HEK293T (cell line): ENCODE data around the gene SLC35F5.

Experiments used
- CTCF ChIA-PET: fragments of 350-600 bp; formaldehyde crosslinking; extraction: SDS; loops from one replicate; lab custom pipeline; 2021; ENCODE audit warnings: antibody characterized with exemption, inconsistent platforms; lab: Yijun Ruan, JAX
- POLR2A ChIA-PET: fragments of 350-600 bp; formaldehyde crosslinking; extraction: SDS; loops from one replicate; lab custom pipeline; 2020; ENCODE audit warnings: antibody characterized with exemption, inconsistent platforms; lab: Yijun Ruan, JAX
- DNase-seq: peaks from one replicate; pipeline ENCODE4 v3.0.0; 2012; ENCODE audit warnings: mixed read lengths; ENCODE audit errors: extremely low spot score
- ARNT ChIP-seq: fragments of 450-650 bp; IDR thresholded peaks from 2 replicates; pipeline ENCODE4 v1.6.1; 2017; ENCODE audit warnings: mild to moderate bottlenecking
- BHLHE40 ChIP-seq: fragments of 450-650 bp; IDR thresholded peaks from 2 replicates; pipeline ENCODE4 v1.6.1; 2016; ENCODE audit warnings: mild to moderate bottlenecking, moderate library complexity, borderline replicate concordance
- CTBP1 ChIP-seq: fragments of 450-650 bp; IDR thresholded peaks from 2 replicates; pipeline ENCODE4 v1.6.1; 2016; ENCODE audit warnings: borderline replicate concordance
- ELF4 ChIP-seq: fragments of 450-650 bp; IDR thresholded peaks from 2 replicates; pipeline ENCODE4 v1.6.1; 2017; ENCODE audit warnings: antibody characterized with exemption
- FOXA1 ChIP-seq: fragments of 450-650 bp; IDR thresholded peaks from 2 replicates; pipeline ENCODE4 v1.6.1; 2016; ENCODE audit warnings: mild to moderate bottlenecking
- FOXK2 ChIP-seq: fragments of 450-650 bp; IDR thresholded peaks from 2 replicates; pipeline ENCODE4 v1.6.1; 2016; ENCODE audit warnings: mild to moderate bottlenecking
- FOXM1 ChIP-seq: fragments of 450-650 bp; IDR thresholded peaks from 2 replicates; pipeline ENCODE4 v1.6.1; 2017; ENCODE audit warnings: mild to moderate bottlenecking, borderline replicate concordance
- HDGF ChIP-seq: fragments of 450-650 bp; IDR thresholded peaks from 2 replicates; pipeline ENCODE4 v1.6.1; 2017; ENCODE audit warnings: antibody characterized with exemption, borderline replicate concordance
- L3MBTL2 ChIP-seq: fragments of 450-650 bp; conservative IDR thresholded peaks from 2 replicates; pipeline ENCODE4 v1.6.1; 2016; ENCODE audit warnings: mild to moderate bottlenecking
- LEF1 ChIP-seq: fragments of 450-650 bp; IDR thresholded peaks from 2 replicates; pipeline ENCODE4 v1.6.1; 2017; ENCODE audit warnings: mild to moderate bottlenecking, borderline replicate concordance
- NFRKB ChIP-seq: fragments of 450-650 bp; IDR thresholded peaks from 2 replicates; pipeline ENCODE4 v1.6.1; 2016; ENCODE audit warnings: mild to moderate bottlenecking, moderate library complexity
- PKNOX1 ChIP-seq: fragments of 450-650 bp; IDR thresholded peaks from 2 replicates; pipeline ENCODE4 v1.6.1; 2016
- SP1 ChIP-seq: fragments of 450-650 bp; IDR thresholded peaks from 2 replicates; pipeline ENCODE4 v1.6.1; 2017
- SUZ12 ChIP-seq: fragments of 450-650 bp; IDR thresholded peaks from 2 replicates; pipeline ENCODE4 v1.6.1; 2016; ENCODE audit warnings: mild to moderate bottlenecking
- TARDBP ChIP-seq: fragments of 450-650 bp; IDR thresholded peaks from 2 replicates; pipeline ENCODE4 v1.6.1; 2016
- ZNF384 ChIP-seq: fragments of 450-650 bp; IDR thresholded peaks from 2 replicates; pipeline ENCODE4 v1.6.1; 2016

The SLC35F5 gene

DNA sequence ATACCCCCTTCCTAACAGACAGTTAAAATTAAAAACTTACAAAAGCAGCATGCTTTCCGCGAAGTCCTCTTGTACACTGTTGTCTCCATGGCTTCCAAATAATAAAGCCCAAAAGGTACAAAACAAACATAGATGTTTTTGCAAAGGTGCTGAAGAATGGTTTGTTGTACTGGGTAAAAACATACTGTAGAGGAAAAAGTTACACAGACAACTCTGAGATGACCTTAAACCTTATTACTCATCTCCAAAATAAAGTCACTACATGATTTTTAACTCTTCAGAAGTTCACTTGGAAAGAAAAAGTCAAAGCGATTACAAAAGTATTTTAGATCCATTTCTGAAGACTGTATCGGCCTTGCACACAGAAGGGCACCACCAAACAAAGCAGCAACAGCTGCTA lies 6.1 kb downstream of the SLC35F5 start:
- no peak for DNase-seq
- no peak for TF ChIP-seq LEF1
- no peak for TF ChIP-seq ELF4
- no peak for TF ChIP-seq CTBP1
- no peak for TF ChIP-seq FOXK2
- no peak for TF ChIP-seq NFRKB
- TF ChIP-seq L3MBTL2, result no peak
- TF ChIP-seq PKNOX1, result no peak
- TF ChIP-seq ARNT, result no peak
- TF ChIP-seq BHLHE40, result no peak
- TF ChIP-seq HDGF, result no peak
- no peak for TF ChIP-seq TARDBP
- TF ChIP-seq SP1, result no peak
- TF ChIP-seq FOXM1, result no peak
- TF ChIP-seq FOXA1, result no peak
- TF ChIP-seq SUZ12, result no peak
- no peak for TF ChIP-seq ZNF384
- ChIA-PET CTCF (interaction anchor here (0.7 kb wide), 1 partner anchor 68 kb away, joined by 3 read pairs; no protein-coding TSS in a partner anchor), POLR2A (no interaction called here)

DNA sequence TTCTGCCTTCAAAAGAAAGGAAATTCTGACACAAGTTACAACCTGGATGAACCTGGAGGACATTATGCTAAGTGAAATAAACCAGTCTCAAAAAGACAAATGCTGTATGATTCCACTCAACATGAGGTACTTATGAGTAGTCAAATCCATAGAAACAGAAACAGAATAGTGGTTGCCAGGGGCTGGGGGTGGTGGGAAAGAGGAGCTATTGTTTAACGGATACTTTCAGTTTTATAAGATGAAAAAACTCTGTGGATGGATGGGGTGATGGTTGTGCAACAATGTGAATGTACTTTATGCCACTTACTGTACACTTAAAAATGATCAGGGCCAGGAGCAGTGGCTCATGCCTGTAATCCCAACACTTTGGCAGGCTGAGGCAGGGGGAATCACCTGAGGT lies 15.4 kb downstream of the SLC35F5 start:
- TF ChIP-seq TARDBP (no peak), L3MBTL2 (no peak), ARNT (no peak), BHLHE40 (no peak), SUZ12 (no peak), HDGF (no peak), PKNOX1 (no peak), ZNF384 (no peak), ELF4 (no peak), LEF1 (no peak), FOXK2 (no peak), FOXA1 (no peak)
- no peak for DNase-seq
- CTCF ChIA-PET, result no interaction called here
- POLR2A ChIA-PET, result interaction anchor here (2.4 kb wide), 1 partner anchor 16 kb away, joined by 10 read pairs; the partner anchor contains the start of gene SLC35F5

GRCh38 chr2:113739849-113740248 lies 16.6 kb downstream of the SLC35F5 start:
- TF ChIP-seq ZNF384 (no peak), PKNOX1 (no peak), FOXA1 (no peak), ARNT (no peak), SUZ12 (no peak), BHLHE40 (no peak), NFRKB (no peak), TARDBP (no peak), HDGF (no peak), LEF1 (no peak), CTBP1 (no peak), ELF4 (no peak), SP1 (no peak), FOXK2 (no peak), FOXM1 (no peak), L3MBTL2 (no peak)
- DNase-seq, result no peak
- POLR2A ChIA-PET, result interaction anchor here (2.4 kb wide), 1 partner anchor 17 kb away, joined by 10 read pairs; the partner anchor contains the start of gene SLC35F5
- CTCF ChIA-PET, result no interaction called here

- ChIA-PET POLR2A (interaction anchor here (1.8 kb wide), 1 partner anchor 22 kb away, joined by 9 read pairs; the partner anchor contains the start of gene SLC35F5), CTCF (no interaction called here)
- TF ChIP-seq SUZ12, result no peak
- no peak for TF ChIP-seq FOXA1
- TF ChIP-seq SP1, result no peak
- TF ChIP-seq BHLHE40, result no peak
- no peak for TF ChIP-seq TARDBP
- TF ChIP-seq FOXM1, result no peak
- TF ChIP-seq FOXK2, result no peak
- no peak for DNase-seq
Observed at GRCh38 chr2:113734185-113734584, 22.3 kb downstream of the SLC35F5 start.

DNA sequence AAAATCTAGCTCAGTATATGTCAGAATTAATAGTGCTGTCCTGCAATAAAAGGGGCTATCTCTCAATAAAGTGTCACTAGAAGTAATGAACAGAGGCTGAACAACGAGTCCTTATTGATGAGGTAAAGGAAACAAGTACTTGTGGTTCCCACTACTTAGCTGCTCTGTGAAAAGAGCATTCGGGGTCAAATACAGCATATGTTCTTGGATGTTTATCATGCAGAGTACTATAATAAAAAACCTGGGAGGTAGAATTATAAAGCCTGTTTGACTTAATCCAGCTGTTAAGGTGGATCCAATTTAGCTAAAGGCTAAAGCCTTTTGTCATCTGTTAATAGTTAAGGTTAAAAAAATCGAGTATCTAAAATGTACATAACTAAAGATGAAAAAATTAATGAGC lies 32.4 kb downstream of the SLC35F5 start:
- CTCF ChIA-PET, result no interaction called here
- TF ChIP-seq CTBP1 (no peak), LEF1 (no peak), SUZ12 (no peak), FOXK2 (no peak), L3MBTL2 (no peak), NFRKB (no peak), TARDBP (no peak), ELF4 (no peak), SP1 (no peak)
- POLR2A ChIA-PET, result no interaction called here
- no peak for DNase-seq

GRCh38 chr2:113723411-113723810 lies 33.0 kb downstream of the SLC35F5 start:
- no peak for TF ChIP-seq PKNOX1
- TF ChIP-seq ELF4, result no peak
- POLR2A ChIA-PET, result no interaction called here
- DNase-seq, result no peak
- CTCF ChIA-PET, result no interaction called here
